MCF 10A (cell line): Measurements from ENCODE around the gene E2F8. TPM values are rescaled to one million over a fixed set of nuclear protein-coding genes. Genes with fewer than 3 reads are reported as not detected.

Source experiments
- BruUV-seq: library from RNA; stranded (reverse); fragments of 400-500 nt; replicated peaks from 2 replicates; lab custom pipeline; 2021; lab: Mats Ljungman, UMichigan
- CTCF ChIA-PET: fragments of 300-600 bp; sonication (Branson Sonifier 250); formaldehyde crosslinking; extraction: SDS; loops from one replicate; lab custom pipeline; 2021; ENCODE audit warnings: antibody characterized with exemption, inconsistent platforms; lab: Yijun Ruan, JAX
- POLR2A ChIA-PET: fragments of 300-600, 350-650 bp; sonication (Branson Sonifier 250); formaldehyde crosslinking; extraction: SDS; loops from one replicate; lab custom pipeline; 2020; ENCODE audit warnings: antibody characterized with exemption, inconsistent platforms; lab: Yijun Ruan, JAX
- DNase-seq: peaks from one replicate; pipeline ENCODE4 v3.0.0-alpha.2; 2018; ENCODE audit not compliant: unreplicated experiment
- H3K27ac Mint-ChIP-seq: one replicate; pipeline ENCODE4 v1.8.0; 2022; ENCODE audit warnings: mild to moderate bottlenecking, low read depth, mixed read lengths; ENCODE audit not compliant: unreplicated experiment
- H3K27me3 Mint-ChIP-seq: one replicate; pipeline ENCODE4 v1.8.0; 2022; ENCODE audit warnings: mixed read lengths; ENCODE audit not compliant: insufficient read depth, unreplicated experiment
- H3K36me3 Mint-ChIP-seq: one replicate; pipeline ENCODE4 v1.8.0; 2022; ENCODE audit warnings: mild to moderate bottlenecking, moderate library complexity, mixed read lengths; ENCODE audit not compliant: insufficient read depth, unreplicated experiment
- H3K4me1 Mint-ChIP-seq: one replicate; pipeline ENCODE4 v1.8.0; 2022; ENCODE audit warnings: mixed read lengths; ENCODE audit not compliant: insufficient read depth, unreplicated experiment
- H3K4me3 Mint-ChIP-seq: one replicate; pipeline ENCODE4 v1.8.0; 2022; ENCODE audit warnings: mild to moderate bottlenecking, moderate library complexity, mixed read lengths; ENCODE audit not compliant: unreplicated experiment
- H3K9me3 Mint-ChIP-seq: one replicate; pipeline ENCODE4 v1.8.0; 2022; ENCODE audit warnings: mixed read lengths; ENCODE audit not compliant: unreplicated experiment
- CTCF ChIP-seq: fragments of 200-600 bp; IDR thresholded peaks from one replicate; pipeline ENCODE4 v1.8.0; 2022; ENCODE audit warnings: antibody characterized with exemption, mild to moderate bottlenecking; ENCODE audit not compliant: unreplicated experiment
- intact Hi-C: fragments of 100-400 bp; cut with micrococcal nuclease; formaldehyde crosslinking; loops from 2 replicates; pipeline ENCODE4 v1.14.1; 2022
- total RNA-seq: library from RNA; stranded (reverse); gene quantifications from 2 replicates; pipeline ENCODE4 v1.2.3, GENCODE V29; 2022

The E2F8 gene
- total RNA-seq, 1 experiment from 2014 or later, result 1.2 TPM

- POLR2A ChIA-PET, result interaction anchor here (0.9 kb wide), 1 partner anchor 31 kb away, joined by 3 read pairs; no protein-coding TSS in a partner anchor
- no peaks in the 10 kb centered on the region for H3K36me3 Mint-ChIP-seq
- no peak overlapping the region for H3K27ac Mint-ChIP-seq
- H3K4me3 Mint-ChIP-seq, result no peak overlapping the region
- DNase-seq, result no peak
- peaks cover 81% of the 10 kb centered on the region for H3K27me3 Mint-ChIP-seq
- no TSS peak for BruUV-seq
- intact Hi-C loops, result no loop called here
- no peak for TF ChIP-seq CTCF
- peaks cover 7% of the 10 kb centered on the region for H3K4me1 Mint-ChIP-seq
- CTCF ChIA-PET, result no interaction called here
- no peaks in the 10 kb centered on the region for H3K9me3 Mint-ChIP-seq
Observed at GRCh38 chr11:19208959-19209546, 31.7 kb downstream of the E2F8 start.

- Mint-ChIP-seq H3K27me3 (peaks cover 73% of the 10 kb centered on the region), H3K9me3 (no peaks in the 10 kb centered on the region), H3K36me3 (no peaks in the 10 kb centered on the region), H3K4me3 (no peak overlapping the region), H3K27ac (no peak overlapping the region), H3K4me1 (peaks cover 7% of the 10 kb centered on the region)
- no peak for TF ChIP-seq CTCF
- POLR2A ChIA-PET, result no interaction called here
- intact Hi-C loops, result no loop called here
- no peak for DNase-seq
- BruUV-seq, result no TSS peak
- CTCF ChIA-PET, result no interaction called here
Observed at GRCh38 chr11:19208181-19208580, 32.6 kb downstream of the E2F8 start.

- DNase-seq, result no peak
- Mint-ChIP-seq H3K9me3 (no peaks in the 10 kb centered on the region), H3K36me3 (no peaks in the 10 kb centered on the region), H3K27me3 (peaks cover 61% of the 10 kb centered on the region), H3K4me1 (peaks cover 20% of the 10 kb centered on the region), H3K4me3 (no peak overlapping the region), H3K27ac (no peak overlapping the region)
- intact Hi-C loops, result no loop called here
- no TSS peak for BruUV-seq
- CTCF ChIA-PET, result interaction anchor here (0.7 kb wide), 1 partner anchor 14 kb away, joined by 3 read pairs; no protein-coding TSS in a partner anchor
- TF ChIP-seq CTCF, result no peak
- POLR2A ChIA-PET, result no interaction called here
Observed at GRCh38 chr11:19204836-19205235, 35.9 kb downstream of the E2F8 start.

GRCh38 chr11:19201737-19202605 lies 38.8 kb downstream of the E2F8 start, which contains the start of gene CSRP3:
Gene CSRP3, minus strand, starts transcription at chr11:19201983. Its CDS starts 9,535 bp downstream, at chr11:19192448.
- CTCF ChIA-PET, result interaction anchor here (0.6 kb wide), 1 partner anchor 91 kb away, joined by 3 read pairs; no protein-coding TSS in a partner anchor
- DNase-seq, result no peak
- POLR2A ChIA-PET, result no interaction called here
- no TSS peak for BruUV-seq
- Mint-ChIP-seq H3K9me3 (no peaks in the 10 kb centered on the region), H3K27ac (no peak within 1 kb of the TSS), H3K4me1 (peaks cover 14% of the 10 kb centered on the region), H3K27me3 (peaks cover 50% of the 10 kb centered on the region), H3K4me3 (no peak within 1 kb of the TSS), H3K36me3 (no peaks in the 10 kb centered on the region)
- no peak for TF ChIP-seq CTCF
- intact Hi-C loops, result no loop called here
